ENCODE data around the gene ITGB5.

The ITGB5 gene

DNA sequence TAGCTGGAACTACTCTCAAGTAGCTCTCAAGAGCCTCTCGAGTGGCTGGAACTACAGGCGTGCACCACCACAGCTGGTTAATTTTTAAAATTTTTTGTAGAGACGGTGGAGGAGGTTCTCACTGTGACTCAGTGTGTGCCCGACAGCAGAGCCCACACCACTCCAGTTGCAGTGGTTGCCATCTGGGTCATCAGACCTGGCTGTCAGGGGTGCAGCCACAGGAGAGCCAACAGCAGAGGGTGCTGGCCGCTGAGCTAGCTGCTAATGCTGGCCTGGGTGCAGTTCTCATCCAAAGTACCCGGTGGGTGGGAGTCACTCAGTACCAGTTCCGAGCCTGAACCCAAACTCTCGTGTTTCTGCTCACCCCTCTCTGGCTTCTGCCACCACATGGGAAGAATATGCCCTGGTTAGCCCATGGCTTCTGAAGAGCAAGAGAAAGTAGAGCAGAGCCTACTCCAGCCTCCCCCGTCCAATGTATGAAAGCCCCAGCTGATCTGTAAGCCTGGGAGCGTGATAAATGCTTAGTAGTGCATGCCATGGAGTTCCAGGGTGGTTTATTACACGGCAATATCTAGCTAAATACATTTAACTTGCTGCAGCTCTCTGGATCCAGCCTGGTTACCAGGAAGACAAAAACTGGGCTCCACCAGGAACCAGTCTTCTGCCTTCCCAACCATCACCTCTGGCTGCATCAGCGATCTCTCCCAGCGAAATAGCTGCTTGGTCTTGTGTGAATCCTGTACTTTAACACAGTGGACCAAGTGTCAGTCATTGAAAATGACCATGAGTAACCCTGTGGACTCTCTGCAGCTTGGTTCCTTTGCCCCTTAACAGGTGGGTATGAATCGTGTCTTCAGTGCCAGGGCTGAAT is 139.8 kb downstream of the ITGB5 start:
- no peak for DNase-seq (ENCODE audit: low read depth)

DNA sequence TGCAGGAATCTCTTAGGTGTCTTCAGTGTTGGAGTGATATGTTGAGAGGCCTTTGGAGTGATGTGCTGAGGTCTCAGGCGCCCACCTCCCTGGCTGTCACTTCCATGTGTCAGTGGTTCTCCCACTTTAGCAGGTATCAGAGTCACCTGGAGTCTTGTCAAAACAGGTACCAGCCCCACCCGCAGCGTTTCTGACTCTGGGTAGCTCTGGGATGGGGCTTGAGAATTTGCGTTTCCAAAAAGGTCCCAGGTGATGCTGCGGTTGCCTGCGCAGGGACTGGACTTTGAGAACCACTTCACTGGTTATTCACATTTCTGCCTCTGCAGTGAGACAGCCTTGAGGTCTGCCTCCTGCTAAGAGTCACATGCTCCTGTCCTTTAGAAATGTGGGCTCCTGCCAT is 141.4 kb downstream of the ITGB5 start:
- no peak for DNase-seq (ENCODE audit: low read depth)

DNA sequence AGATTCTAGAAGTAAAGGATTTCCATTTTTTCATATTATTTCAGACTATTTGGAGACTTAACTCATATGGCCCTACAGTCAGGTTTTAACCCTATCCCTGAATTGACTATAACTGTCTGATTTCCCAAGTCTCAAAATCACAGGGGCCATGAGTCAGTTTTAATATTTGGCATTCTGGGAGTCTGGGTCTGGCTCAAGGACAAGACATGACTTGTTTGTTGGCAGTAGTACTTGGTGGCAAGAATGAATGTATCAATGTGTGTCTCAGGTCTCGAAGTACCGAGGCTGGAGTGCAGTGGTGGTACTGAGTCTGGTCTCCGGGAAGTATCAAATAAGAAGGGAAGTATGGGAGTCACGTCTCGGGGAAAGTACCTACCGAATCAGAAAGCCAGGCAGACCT is 146.1 kb downstream of the ITGB5 start:
- no peak for DNase-seq (ENCODE audit: low read depth)

DNA sequence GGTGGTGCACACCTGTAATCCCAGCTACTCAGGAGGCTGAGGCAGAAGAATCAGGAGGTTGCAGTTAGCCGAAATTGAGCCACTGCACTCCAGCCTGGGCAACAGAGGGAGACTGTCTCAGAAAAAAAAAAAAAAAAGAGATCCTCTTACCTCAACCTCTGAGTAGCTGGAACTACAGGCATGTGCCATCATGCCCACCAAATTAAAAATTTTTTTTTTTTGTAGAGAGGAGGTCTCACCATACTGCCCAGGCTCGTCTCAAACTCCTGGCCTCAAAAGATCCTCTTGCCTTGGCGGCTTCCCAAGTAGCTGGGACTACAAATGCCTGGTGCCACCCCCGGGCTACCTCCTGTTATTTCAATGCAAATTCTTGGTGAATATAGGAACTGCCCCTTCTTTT is 155.4 kb downstream of the ITGB5 start:
- no peak for DNase-seq (ENCODE audit: low read depth)

DNA sequence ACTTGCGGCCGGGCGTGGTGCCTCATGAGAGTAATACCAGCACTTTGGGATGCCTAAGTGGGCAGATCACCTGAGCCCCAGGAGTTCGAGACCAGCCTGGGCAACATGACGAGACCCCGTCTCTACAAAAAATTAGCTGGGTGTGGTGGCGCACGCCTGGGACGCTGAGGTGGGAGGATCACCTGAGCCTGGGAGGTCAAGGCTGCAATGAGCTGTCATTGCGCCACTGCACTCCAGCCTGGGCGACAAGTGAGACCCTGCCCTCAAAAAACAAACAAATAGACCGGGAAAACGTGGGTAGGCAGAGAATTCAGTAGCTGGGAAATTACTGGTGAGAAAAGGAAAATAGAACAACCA is 156.2 kb downstream of the ITGB5 start:
- no peak for DNase-seq (ENCODE audit: low read depth)

DNA sequence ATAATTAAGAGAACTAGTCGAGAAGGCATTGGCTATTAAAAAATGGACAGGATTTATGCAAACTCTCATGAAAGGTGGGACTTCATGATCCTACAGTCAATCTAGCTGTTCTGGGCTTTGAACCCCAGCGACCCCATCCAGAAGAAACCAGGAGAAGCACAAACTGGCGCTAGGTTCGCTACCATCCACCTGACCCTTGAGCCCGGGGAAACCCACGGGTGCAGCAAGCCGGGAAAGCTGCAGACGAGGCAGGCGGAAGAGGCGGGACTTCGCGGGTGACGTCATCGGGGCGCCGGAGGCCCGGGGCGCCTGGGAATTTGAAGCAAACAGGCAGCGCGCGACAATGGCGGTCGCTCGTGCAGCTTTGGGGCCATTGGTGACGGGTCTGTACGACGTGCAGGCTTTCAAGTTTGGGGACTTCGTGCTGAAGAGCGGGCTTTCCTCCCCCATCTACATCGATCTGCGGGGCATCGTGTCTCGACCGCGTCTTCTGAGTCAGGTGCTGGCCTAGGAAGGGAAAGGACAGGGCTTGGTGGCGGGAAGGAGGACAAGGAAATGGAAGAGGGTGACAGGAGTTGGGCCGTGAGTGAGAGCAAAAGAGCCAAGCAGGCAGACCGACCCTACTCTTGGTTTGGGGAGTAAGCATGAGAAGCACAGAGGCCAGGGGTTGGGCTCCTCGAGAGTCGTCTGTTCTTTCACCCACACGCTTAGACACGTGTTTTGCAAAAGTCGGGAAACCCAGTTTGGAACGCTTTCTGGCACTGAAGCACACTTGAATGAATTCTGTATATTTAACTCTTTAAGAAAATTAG is 156.8 kb downstream of the ITGB5 start, which contains the start of gene UMPS:
TSS of gene UMPS (plus strand) at position 324 of the 812 bp plus-strand sequence. CDS start at position 344, 20 bp downstream.
- no peak for DNase-seq (ENCODE audit: low read depth)

DNA sequence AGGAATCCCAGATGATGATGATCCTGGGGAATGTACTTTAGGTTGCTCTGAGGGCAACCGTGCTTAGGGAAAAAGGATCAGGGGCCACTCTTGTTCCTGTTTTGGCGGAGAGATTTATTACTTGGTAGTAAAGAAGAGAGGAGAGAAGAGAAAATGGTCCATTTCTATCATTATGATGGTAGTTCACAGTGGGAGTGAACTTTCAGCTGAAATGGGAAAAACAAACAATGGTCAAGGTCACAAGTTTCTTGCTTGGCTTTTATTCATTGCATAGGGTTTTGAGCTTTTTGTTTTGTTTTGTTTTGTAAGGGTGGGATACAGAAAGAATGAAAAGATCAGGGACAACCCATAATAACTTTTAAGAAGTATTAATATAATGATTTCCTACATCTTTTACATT is 164.6 kb downstream of the ITGB5 start:
- no peak for DNase-seq (ENCODE audit: low read depth)

DNA sequence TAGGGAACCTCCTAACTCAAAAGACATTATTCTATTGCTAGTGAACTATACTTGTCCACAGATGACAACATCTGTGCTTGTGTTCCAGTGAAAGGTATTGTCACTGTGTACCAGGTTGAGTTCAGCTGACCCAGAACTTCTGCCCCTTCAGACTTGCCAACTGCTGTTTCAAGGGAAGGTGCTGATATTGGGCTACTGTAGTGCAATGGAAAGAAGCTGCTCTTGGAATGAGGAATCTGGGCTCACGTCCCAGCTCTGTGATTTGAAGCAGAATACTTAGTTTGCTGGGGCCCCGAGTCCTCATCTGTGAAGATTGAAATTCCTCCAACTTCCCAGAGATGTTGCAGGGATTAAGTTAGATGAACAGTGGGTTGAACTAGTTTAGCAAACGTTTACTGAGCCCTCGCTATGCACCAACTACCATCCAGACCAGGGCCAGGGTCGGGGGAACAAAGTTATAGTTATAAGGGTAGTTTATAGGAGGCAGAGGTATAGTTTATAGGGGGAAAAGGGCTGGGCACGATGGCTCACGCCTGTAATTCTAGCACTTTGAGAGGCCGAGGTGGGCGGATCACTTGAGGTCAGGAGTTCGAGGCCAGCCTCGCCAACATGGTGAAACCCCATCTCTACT is 172.8 kb downstream of the ITGB5 start:
- DNase-seq (ENCODE audit: low read depth), result no peak
